ENCODE measurements around the gene TMEM255B.

The TMEM255B gene

DNA sequence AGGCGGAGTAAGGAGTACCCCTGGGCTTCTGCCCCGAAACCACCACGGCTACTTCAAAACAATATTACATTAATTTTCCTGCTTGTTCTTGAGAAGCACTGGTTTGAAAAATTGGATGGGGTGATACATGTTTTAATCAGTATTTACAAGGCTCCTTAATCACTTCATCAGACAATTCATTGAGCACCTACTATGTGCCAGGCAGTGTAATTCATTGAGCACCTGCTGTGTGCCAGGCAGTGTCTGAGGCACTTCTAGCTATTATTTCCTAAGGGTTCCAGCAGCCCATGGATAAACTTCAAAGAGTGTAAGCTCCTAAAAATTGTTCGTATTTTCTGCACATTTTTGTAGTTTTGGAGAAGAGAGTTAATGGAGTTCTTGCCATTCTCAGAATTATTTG lies 106.4 kb downstream of the TMEM255B start:
- no peak for DNase-seq

Data from activated CD8-positive, alpha-beta memory T cell treated with anti-CD3 and anti-CD28 coated beads, Interleukin-2, amount 50 U/mL, for 4 hours (primary cell).